ENCODE measurements around the gene OCIAD2. TPM values are rescaled to one million over a fixed set of nuclear protein-coding genes. Genes with fewer than 3 reads are reported as not detected.
A peak's percentile ranks its signal among the peaks of the same experiment; 100 is the strongest.

OCIAD2 gene
- total RNA-seq, 1 experiment from 2014 or later: 82.7 TPM

DNA sequence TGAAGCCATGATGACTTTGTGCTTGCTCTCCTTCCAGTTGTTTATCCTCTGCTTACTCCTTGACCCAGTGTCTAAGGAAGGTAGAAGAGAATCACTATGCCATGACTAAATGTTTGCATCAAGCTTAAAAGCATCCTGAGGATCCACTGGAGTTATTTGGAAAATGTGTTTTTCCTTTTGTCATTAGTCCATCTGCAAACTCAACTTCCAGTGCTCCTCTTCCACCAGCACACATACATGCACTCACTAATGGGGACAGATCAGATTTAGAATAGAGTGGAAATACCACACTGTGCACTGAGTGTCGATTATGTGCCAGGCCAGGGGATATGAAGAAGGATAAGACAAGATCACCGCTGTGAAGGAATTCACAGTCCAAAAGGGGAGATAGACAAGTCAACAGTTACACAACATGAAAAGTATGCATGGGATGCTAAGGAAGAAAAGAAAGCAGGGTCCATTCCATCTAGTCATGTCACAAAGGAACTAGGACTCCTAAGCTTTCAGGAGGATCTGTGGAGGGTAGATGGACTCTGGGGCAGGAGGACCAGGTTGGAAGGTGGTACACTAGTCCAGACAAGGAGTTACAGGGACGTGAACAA, 1.9 kb downstream of the OCIAD2 start (continued):
- no peak for TF ChIP-seq ARID4B (CRISPR knock-in tag; IDR thresholded peaks at IDR 0.05; ENCODE audit: borderline replicate concordance)
- no peak for TF ChIP-seq NR3C1 (CRISPR knock-in tag; conservative IDR thresholded peaks at IDR 0.05; ENCODE audit: low read depth)
- TF ChIP-seq SMAD4 (CRISPR knock-in tag; IDR thresholded peaks at IDR 0.05): no peak

DNA sequence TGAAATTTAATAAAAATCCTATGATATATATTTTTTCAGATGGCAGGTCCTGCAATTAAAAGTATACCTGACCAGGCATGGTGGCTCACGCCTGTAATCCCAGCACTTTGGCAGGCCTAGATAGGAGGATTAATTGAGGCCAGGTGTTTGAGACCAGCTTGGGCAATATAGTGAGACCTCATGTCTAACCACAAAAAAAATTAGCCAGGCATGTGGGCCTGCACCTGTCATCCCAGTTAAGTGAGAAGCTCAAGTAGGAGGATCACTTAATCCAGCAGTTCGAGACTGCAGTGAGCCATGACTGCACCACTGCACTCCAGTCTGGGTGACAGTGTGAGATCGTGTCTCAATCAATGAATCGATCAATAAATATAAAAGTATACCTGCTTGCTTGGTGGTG, 2.5 kb downstream of the OCIAD2 start:
- Mint-ChIP-seq H3K27me3 (ENCODE audit: low read depth) (peaks cover 2% of the 10 kb centered on the region; the same call in 1 of the 2 replicates), H3K27ac (peak overlapping the region; percentile 6; the same call in 1 of the 2 replicates), H3K4me1 (peaks cover 23% of the 10 kb centered on the region)

GRCh38 chr4:48902266-48902665, 4.3 kb downstream of the OCIAD2 start:
- H3K36me3 Mint-ChIP-seq: peaks cover 51% of the 10 kb centered on the region
- no peak overlapping the region for H3K27ac Mint-ChIP-seq
- DNase-seq (ENCODE audit: low spot score): no peak
- peaks cover 22% of the 10 kb centered on the region for H3K4me1 Mint-ChIP-seq
- no peak for ATAC-seq
- POLR2A ChIA-PET: no interaction called here
- no peak overlapping the region for H3K4me3 Mint-ChIP-seq
- H3K27me3 Mint-ChIP-seq (ENCODE audit: low read depth): no peaks in the 10 kb centered on the region
- CTCF ChIA-PET: interaction anchor here (0.6 kb wide), 1 partner anchor 42 kb away, joined by 4 read pairs; no protein-coding TSS in a partner anchor
- no peaks in the 10 kb centered on the region for H3K9me3 Mint-ChIP-seq
- TF ChIP-seq STAT6 (CRISPR knock-in tag; conservative IDR thresholded peaks at IDR 0.05; ENCODE audit: low read depth) (no peak), RELA (CRISPR knock-in tag; IDR thresholded peaks at IDR 0.05; ENCODE audit: borderline replicate concordance) (no peak), SMAD4 (CRISPR knock-in tag; IDR thresholded peaks at IDR 0.05) (no peak), CBFB (CRISPR knock-in tag; IDR thresholded peaks at IDR 0.05; ENCODE audit: low read depth) (no peak)

More for the DNA sequence above, 2.5 kb downstream of the OCIAD2 start:
- TF ChIP-seq, protein P1, sequence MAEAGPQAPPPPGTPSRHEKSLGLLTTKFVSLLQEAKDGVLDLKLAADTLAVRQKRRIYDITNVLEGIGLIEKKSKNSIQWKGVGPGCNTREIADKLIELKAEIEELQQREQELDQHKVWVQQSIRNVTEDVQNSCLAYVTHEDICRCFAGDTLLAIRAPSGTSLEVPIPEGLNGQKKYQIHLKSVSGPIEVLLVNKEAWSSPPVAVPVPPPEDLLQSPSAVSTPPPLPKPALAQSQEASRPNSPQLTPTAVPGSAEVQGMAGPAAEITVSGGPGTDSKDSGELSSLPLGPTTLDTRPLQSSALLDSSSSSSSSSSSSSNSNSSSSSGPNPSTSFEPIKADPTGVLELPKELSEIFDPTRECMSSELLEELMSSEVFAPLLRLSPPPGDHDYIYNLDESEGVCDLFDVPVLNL (CRISPR knock-in tag; IDR thresholded peaks at IDR 0.05; ENCODE audit: borderline replicate concordance, low read depth): no peak
- no peak for TF ChIP-seq TEAD1 (CRISPR knock-in tag; IDR thresholded peaks at IDR 0.05)
- no peak for TF ChIP-seq RELA (CRISPR knock-in tag; IDR thresholded peaks at IDR 0.05; ENCODE audit: borderline replicate concordance)
- no peak for TF ChIP-seq KAT7 (CRISPR knock-in tag; IDR thresholded peaks at IDR 0.05; ENCODE audit: borderline replicate concordance)
- TF ChIP-seq NR1H2 (CRISPR knock-in tag; IDR thresholded peaks at IDR 0.05): no peak
- no peak for TF ChIP-seq NR3C1 (CRISPR knock-in tag; conservative IDR thresholded peaks at IDR 0.05; ENCODE audit: low read depth)
- TF ChIP-seq HMGXB4 (CRISPR knock-in tag; IDR thresholded peaks at IDR 0.05): no peak
- TF ChIP-seq ESRRA (CRISPR knock-in tag; IDR thresholded peaks at IDR 0.05; ENCODE audit: borderline replicate concordance): no peak
- TF ChIP-seq, protein P2, sequence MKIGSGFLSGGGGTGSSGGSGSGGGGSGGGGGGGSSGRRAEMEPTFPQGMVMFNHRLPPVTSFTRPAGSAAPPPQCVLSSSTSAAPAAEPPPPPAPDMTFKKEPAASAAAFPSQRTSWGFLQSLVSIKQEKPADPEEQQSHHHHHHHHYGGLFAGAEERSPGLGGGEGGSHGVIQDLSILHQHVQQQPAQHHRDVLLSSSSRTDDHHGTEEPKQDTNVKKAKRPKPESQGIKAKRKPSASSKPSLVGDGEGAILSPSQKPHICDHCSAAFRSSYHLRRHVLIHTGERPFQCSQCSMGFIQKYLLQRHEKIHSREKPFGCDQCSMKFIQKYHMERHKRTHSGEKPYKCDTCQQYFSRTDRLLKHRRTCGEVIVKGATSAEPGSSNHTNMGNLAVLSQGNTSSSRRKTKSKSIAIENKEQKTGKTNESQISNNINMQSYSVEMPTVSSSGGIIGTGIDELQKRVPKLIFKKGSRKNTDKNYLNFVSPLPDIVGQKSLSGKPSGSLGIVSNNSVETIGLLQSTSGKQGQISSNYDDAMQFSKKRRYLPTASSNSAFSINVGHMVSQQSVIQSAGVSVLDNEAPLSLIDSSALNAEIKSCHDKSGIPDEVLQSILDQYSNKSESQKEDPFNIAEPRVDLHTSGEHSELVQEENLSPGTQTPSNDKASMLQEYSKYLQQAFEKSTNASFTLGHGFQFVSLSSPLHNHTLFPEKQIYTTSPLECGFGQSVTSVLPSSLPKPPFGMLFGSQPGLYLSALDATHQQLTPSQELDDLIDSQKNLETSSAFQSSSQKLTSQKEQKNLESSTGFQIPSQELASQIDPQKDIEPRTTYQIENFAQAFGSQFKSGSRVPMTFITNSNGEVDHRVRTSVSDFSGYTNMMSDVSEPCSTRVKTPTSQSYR (CRISPR knock-in tag; IDR thresholded peaks at IDR 0.05): no peak
- ATAC-seq: no peak
- no peak for DNase-seq (ENCODE audit: low spot score)
- CTCF ChIA-PET: no interaction called here
- Mint-ChIP-seq H3K4me3 (no peak overlapping the region), H3K9me3 (no peaks in the 10 kb centered on the region), H3K36me3 (peaks cover 33% of the 10 kb centered on the region)
- POLR2A ChIA-PET: no interaction called here
